Stimulated activated effector memory CD8-positive, alpha-beta T cell treated with anti-CD3 and anti-CD28 coated beads, Interleukin-12 subunit alpha, Interleukin-12 subunit beta, amount 100 ng/mL, for 72 hours (primary cell): Measurements from ENCODE around the gene ABCC10.

Experiments used
- ATAC-seq: fragments of 150-1000 bp; cut with Tn5 transposase; 2 replicates; pipeline ENCODE4 v1.10.0; 2021
- DNase-seq, 2 donors: peaks; one replicate each; pipeline ENCODE4 v3.0.0; 2021 to 2022; ENCODE audit warnings: low spot score in 2 of 2
- H3K27ac Mint-ChIP-seq: one replicate; pipeline ENCODE4 v1.8.0; 2022; ENCODE audit warnings: mild to moderate bottlenecking, mixed read lengths
- H3K36me3 Mint-ChIP-seq: one replicate; pipeline ENCODE4 v1.8.0; 2022; ENCODE audit warnings: mild to moderate bottlenecking, mixed read lengths
- H3K4me1 Mint-ChIP-seq: one replicate; pipeline ENCODE4 v1.8.0; 2022; ENCODE audit warnings: mixed read lengths
- H3K4me3 Mint-ChIP-seq: one replicate; pipeline ENCODE4 v1.8.0; 2022; ENCODE audit warnings: mild to moderate bottlenecking, mixed read lengths
- H3K9me3 Mint-ChIP-seq: one replicate; pipeline ENCODE4 v1.8.0; 2022; ENCODE audit warnings: mixed read lengths

The ABCC10 gene

GRCh38 chr6:43428874-43429273, 1.5 kb downstream of the ABCC10 start:
- H3K27ac Mint-ChIP-seq, result peak overlapping the region; percentile 91

GRCh38 chr6:43432009-43432945, 4.9 kb downstream of the ABCC10 start:
- H3K27ac Mint-ChIP-seq, result no peak overlapping the region
- no peak for ATAC-seq
- no peaks in the 10 kb centered on the region for H3K9me3 Mint-ChIP-seq
- H3K36me3 Mint-ChIP-seq, result peaks cover 11% of the 10 kb centered on the region
- no peak for DNase-seq
- no peak overlapping the region for H3K4me3 Mint-ChIP-seq
- H3K4me1 Mint-ChIP-seq, result peaks cover 25% of the 10 kb centered on the region

More at GRCh38 chr6:43428874-43429273, 1.5 kb downstream of the ABCC10 start:
- ATAC-seq (no peak), DNase-seq (no peak)
- peak overlapping the region; percentile 91 for H3K4me3 Mint-ChIP-seq
- no peaks in the 10 kb centered on the region for H3K9me3 Mint-ChIP-seq
- H3K4me1 Mint-ChIP-seq, result peaks cover 24% of the 10 kb centered on the region
- peaks cover 7% of the 10 kb centered on the region for H3K36me3 Mint-ChIP-seq

- Mint-ChIP-seq H3K4me3 (no peak overlapping the region), H3K4me1 (peaks cover 23% of the 10 kb centered on the region), H3K36me3 (peaks cover 10% of the 10 kb centered on the region), H3K27ac (no peak overlapping the region), H3K9me3 (no peaks in the 10 kb centered on the region)
- no peak for ATAC-seq
- no peak for DNase-seq
Observed at GRCh38 chr6:43433148-43433547, 5.8 kb downstream of the ABCC10 start.

GRCh38 chr6:43434001-43434840, 6.9 kb downstream of the ABCC10 start:
- peaks cover 16% of the 10 kb centered on the region for H3K36me3 Mint-ChIP-seq
- ATAC-seq (no peak), DNase-seq (no peak)
- H3K27ac Mint-ChIP-seq, result peak overlapping the region; percentile 43
- H3K4me3 Mint-ChIP-seq, result no peak overlapping the region
- H3K9me3 Mint-ChIP-seq, result no peaks in the 10 kb centered on the region
- H3K4me1 Mint-ChIP-seq, result peaks cover 13% of the 10 kb centered on the region

GRCh38 chr6:43434943-43435342, 7.6 kb downstream of the ABCC10 start:
- Mint-ChIP-seq H3K4me3 (no peak overlapping the region), H3K36me3 (peaks cover 22% of the 10 kb centered on the region), H3K27ac (peak overlapping the region; percentile 43), H3K4me1 (peaks cover 13% of the 10 kb centered on the region), H3K9me3 (no peaks in the 10 kb centered on the region)
- no peak for DNase-seq
- ATAC-seq, result no peak

GRCh38 chr6:43435682-43436437, 8.5 kb downstream of the ABCC10 start:
- no peak overlapping the region for H3K4me3 Mint-ChIP-seq
- DNase-seq, result no peak
- H3K4me1 Mint-ChIP-seq, result peaks cover 13% of the 10 kb centered on the region
- peaks cover 27% of the 10 kb centered on the region for H3K36me3 Mint-ChIP-seq
- H3K9me3 Mint-ChIP-seq, result no peaks in the 10 kb centered on the region
- no peak for ATAC-seq
- H3K27ac Mint-ChIP-seq, result peak overlapping the region; percentile 48

GRCh38 chr6:43436577-43437282, 9.4 kb downstream of the ABCC10 start:
- H3K9me3 Mint-ChIP-seq, result no peaks in the 10 kb centered on the region
- H3K27ac Mint-ChIP-seq, result peak overlapping the region; percentile 48
- H3K4me3 Mint-ChIP-seq, result no peak overlapping the region
- H3K4me1 Mint-ChIP-seq, result peaks cover 12% of the 10 kb centered on the region
- peaks cover 35% of the 10 kb centered on the region for H3K36me3 Mint-ChIP-seq
- ATAC-seq (peak; percentile 66), DNase-seq (no peak)

GRCh38 chr6:43437700-43438099, 10.4 kb downstream of the ABCC10 start:
- H3K36me3 Mint-ChIP-seq, result peaks cover 44% of the 10 kb centered on the region
- H3K4me1 Mint-ChIP-seq, result peaks cover 6% of the 10 kb centered on the region
- H3K4me3 Mint-ChIP-seq, result no peak overlapping the region
- H3K9me3 Mint-ChIP-seq, result no peaks in the 10 kb centered on the region
- no peak for DNase-seq
- ATAC-seq, result no peak
- H3K27ac Mint-ChIP-seq, result peak overlapping the region; percentile 48

- no peak overlapping the region for H3K27ac Mint-ChIP-seq
- H3K4me1 Mint-ChIP-seq, result no peaks in the 10 kb centered on the region
- DNase-seq (no peak), ATAC-seq (no peak)
- no peak overlapping the region for H3K4me3 Mint-ChIP-seq
- H3K9me3 Mint-ChIP-seq, result no peaks in the 10 kb centered on the region
- H3K36me3 Mint-ChIP-seq, result peaks cover 58% of the 10 kb centered on the region
Observed at GRCh38 chr6:43442935-43443334, 15.6 kb downstream of the ABCC10 start.

- no peak for DNase-seq
- no peak overlapping the region for H3K27ac Mint-ChIP-seq
Observed at GRCh38 chr6:43444036-43444435, 16.7 kb downstream of the ABCC10 start.

GRCh38 chr6:43444582-43444981, 17.2 kb downstream of the ABCC10 start:
- ATAC-seq (no peak), DNase-seq (no peak)
- H3K27ac Mint-ChIP-seq, result peak overlapping the region; percentile 30
- peaks cover 51% of the 10 kb centered on the region for H3K36me3 Mint-ChIP-seq
- no peaks in the 10 kb centered on the region for H3K9me3 Mint-ChIP-seq
- H3K4me3 Mint-ChIP-seq, result no peak overlapping the region
- H3K4me1 Mint-ChIP-seq, result no peaks in the 10 kb centered on the region

More at GRCh38 chr6:43444036-43444435, 16.7 kb downstream of the ABCC10 start:
- Mint-ChIP-seq H3K36me3 (peaks cover 52% of the 10 kb centered on the region), H3K9me3 (no peaks in the 10 kb centered on the region), H3K4me1 (no peaks in the 10 kb centered on the region), H3K4me3 (no peak overlapping the region)
- no peak for ATAC-seq

GRCh38 chr6:43445576-43445975, 18.2 kb downstream of the ABCC10 start:
- H3K36me3 Mint-ChIP-seq, result peaks cover 55% of the 10 kb centered on the region
- no peaks in the 10 kb centered on the region for H3K9me3 Mint-ChIP-seq
- peak overlapping the region; percentile 30 for H3K27ac Mint-ChIP-seq
- ATAC-seq, result no peak
- no peak for DNase-seq
- H3K4me3 Mint-ChIP-seq, result no peak overlapping the region
- no peaks in the 10 kb centered on the region for H3K4me1 Mint-ChIP-seq

GRCh38 chr6:43447604-43448003, 20.3 kb downstream of the ABCC10 start:
- no peak for ATAC-seq
- no peak for DNase-seq
- Mint-ChIP-seq H3K27ac (no peak overlapping the region), H3K4me1 (no peaks in the 10 kb centered on the region), H3K9me3 (no peaks in the 10 kb centered on the region), H3K4me3 (no peak overlapping the region), H3K36me3 (peaks cover 47% of the 10 kb centered on the region)

- Mint-ChIP-seq H3K36me3 (peaks cover 41% of the 10 kb centered on the region), H3K27ac (peak overlapping the region; percentile 64), H3K4me1 (no peaks in the 10 kb centered on the region), H3K4me3 (no peak overlapping the region), H3K9me3 (no peaks in the 10 kb centered on the region)
- DNase-seq (no peak), ATAC-seq (no peak)
Observed at GRCh38 chr6:43448916-43449315, 21.6 kb downstream of the ABCC10 start.
